PC-9 (cell line): ENCODE results near the gene C1orf87.

Experiments used
- CTCF ChIP-seq: fragments of 200-600 bp; sonication (generic); conservative IDR thresholded peaks from 2 replicates; pipeline ENCODE4 v1.6.1; 2017; ENCODE audit warnings: mixed run types, antibody characterized with exemption, mild to moderate bottlenecking, moderate library complexity
- EZH2 ChIP-seq: fragments of 200-600 bp; sonication (generic); IDR thresholded peaks from 2 replicates; pipeline ENCODE4 v1.8.0; 2017; ENCODE audit warnings: antibody characterized with exemption, low read depth

GRCh38 chr1:59949648-59950047 is 123.9 kb downstream of the C1orf87 start:
- TF ChIP-seq CTCF (no peak), EZH2 (no peak)
